ENCODE data around the gene ATOH7.
"Not testable (repeated sequence)": the region's sequence is repeated elsewhere in the genome, so short reads cannot be mapped to it uniquely, and the experiment has no call there.

The ATOH7 gene

DNA sequence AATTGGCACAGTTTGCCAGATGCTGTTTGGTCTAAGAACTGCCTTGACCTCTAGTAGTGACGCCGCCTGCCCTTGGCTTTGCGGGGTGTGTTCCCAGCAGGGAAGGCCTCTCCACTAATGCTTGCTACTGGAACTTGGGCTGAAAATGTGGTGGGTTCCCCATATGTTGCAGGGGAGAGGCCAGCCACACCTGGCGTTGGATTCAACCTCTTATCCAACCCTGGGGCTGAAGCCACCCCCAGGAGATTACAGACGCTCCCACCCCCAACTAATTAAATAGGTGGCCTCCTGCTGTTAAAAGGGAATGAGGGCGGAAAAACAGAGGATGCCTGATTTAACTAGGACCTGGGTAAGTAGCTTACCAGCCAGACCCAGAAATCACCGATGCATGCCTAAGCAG lies 19.2 kb upstream of the ATOH7 start:
- FAIRE-seq (no peak), DNase-seq (ENCODE audit: insufficient read length, low spot score) (no peak)
- no peak for TF ChIP-seq POLR2A (IDR thresholded peaks at IDR 0.05; ENCODE audit: low read depth, low read length)

DNA sequence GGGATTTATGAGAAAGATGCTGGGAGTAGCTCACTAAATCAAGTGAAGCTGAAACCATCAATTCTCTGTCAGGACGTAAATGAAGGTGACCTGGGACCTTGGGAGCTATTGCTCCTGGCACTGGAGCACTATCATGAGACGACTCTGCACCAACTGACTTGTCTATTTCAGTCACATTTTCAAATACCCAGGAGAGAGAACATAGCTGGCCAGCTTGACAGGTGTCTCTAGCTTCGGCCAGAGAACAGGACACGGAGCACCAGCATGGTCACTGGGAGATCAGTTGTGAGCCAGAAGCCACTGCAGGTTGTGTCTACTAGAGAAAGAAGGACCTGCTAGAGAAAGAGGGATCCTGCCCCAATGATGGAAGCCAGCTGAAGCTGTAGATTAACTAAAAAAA lies 17.4 kb upstream of the ATOH7 start:
- DNase-seq (ENCODE audit: insufficient read length, low spot score), result no peak
- no peak for TF ChIP-seq POLR2A (IDR thresholded peaks at IDR 0.05; ENCODE audit: low read depth, low read length)
- FAIRE-seq, result no peak

DNA sequence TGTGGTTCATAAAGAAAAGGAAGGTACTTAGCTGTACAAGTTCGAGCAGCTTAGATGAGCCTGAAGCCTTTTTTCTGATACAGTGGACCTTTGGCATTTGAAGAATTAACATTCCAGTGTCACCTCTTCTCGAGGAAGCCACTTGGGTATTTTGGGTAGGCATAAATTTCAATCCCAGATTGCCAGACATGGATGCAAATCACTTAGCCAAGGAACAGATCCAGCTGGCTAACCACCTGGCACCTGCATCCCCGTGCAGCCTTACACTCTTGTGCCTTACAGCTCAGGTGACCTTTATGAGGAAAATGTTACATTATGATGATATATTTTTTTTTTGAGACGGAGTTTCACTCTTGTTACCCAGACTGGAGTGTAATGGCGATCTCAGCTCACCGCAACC lies 16.0 kb upstream of the ATOH7 start:
- no peak for FAIRE-seq
- TF ChIP-seq POLR2A (IDR thresholded peaks at IDR 0.05; ENCODE audit: low read depth, low read length), result no peak
- no peak for DNase-seq (ENCODE audit: insufficient read length, low spot score)

GRCh38 chr10:68246397-68246796 lies 14.5 kb upstream of the ATOH7 start:
- DNase-seq (ENCODE audit: insufficient read length, low spot score); FAIRE-seq: not testable (repeated sequence)

GRCh38 chr10:68242051-68242450 lies 10.1 kb upstream of the ATOH7 start:
- DNase-seq (ENCODE audit: insufficient read length, low spot score), result no peak
- TF ChIP-seq POLR2A (IDR thresholded peaks at IDR 0.05; ENCODE audit: low read depth, low read length), result no peak
- no peak for FAIRE-seq

DNA sequence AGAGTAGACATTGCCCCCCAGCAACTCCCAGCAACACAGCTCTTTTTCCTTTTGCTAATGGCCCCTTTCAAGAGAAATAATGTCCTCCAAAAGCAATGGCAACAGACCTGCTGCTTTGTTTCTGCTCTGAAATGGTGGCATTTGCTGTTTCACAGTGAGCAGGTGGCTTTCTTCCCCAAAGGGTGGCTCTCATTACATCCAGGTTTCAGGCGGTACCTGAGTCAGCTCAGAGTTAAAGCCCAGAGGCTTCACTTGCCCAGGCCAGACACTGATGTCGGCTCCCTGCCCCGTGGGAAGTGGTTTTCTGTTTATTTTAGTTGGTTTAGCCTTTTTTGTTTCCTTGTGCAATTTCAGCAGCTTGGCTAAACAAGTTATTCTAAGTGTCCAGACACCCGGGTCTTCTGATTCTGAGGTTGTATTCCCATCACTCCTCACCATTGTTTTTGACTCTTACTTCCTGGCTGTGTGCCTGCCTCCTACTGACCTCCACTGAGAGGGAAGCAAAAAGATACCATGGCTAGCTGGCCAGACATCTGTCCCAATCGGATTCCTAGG lies 7.8 kb upstream of the ATOH7 start:
- FAIRE-seq, result no peak
- DNase-seq (ENCODE audit: insufficient read length, low spot score), result no peak
- no peak for TF ChIP-seq POLR2A (IDR thresholded peaks at IDR 0.05; ENCODE audit: low read depth, low read length)

GRCh38 chr10:68239069-68239468 lies 7.2 kb upstream of the ATOH7 start:
- FAIRE-seq (no peak), DNase-seq (ENCODE audit: insufficient read length, low spot score) (no peak)
- TF ChIP-seq POLR2A (IDR thresholded peaks at IDR 0.05; ENCODE audit: low read depth, low read length), result no peak

- no peak for FAIRE-seq
- no peak for DNase-seq (ENCODE audit: insufficient read length, low spot score)
- TF ChIP-seq POLR2A (IDR thresholded peaks at IDR 0.05; ENCODE audit: low read depth, low read length), result no peak
Observed at GRCh38 chr10:68238371-68238770, 6.5 kb upstream of the ATOH7 start.

- FAIRE-seq, result no peak
- no peak for TF ChIP-seq POLR2A (IDR thresholded peaks at IDR 0.05; ENCODE audit: low read depth, low read length)
Observed at GRCh38 chr10:68237173-68237572, 5.3 kb upstream of the ATOH7 start.

DNA sequence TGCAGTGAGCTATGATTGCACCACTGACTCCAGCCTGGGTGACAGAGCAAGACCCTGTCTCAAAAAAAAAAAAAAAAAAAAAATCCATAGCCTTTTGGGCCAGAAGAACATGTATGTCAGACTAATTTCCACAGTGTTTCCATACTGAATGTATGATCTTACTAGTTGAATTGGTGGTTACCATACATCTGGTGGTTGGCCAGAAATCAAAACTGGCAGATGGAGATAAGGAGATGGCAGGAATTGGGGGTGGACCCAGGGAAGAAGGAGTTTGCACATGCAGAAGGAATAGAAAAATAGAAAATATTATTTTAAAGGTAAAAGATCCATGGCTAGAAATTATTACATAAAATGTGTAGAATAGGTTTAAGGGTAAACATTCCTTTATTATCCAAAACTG lies 3.7 kb upstream of the ATOH7 start:
- TF ChIP-seq POLR2A (IDR thresholded peaks at IDR 0.05; ENCODE audit: low read depth, low read length), result no peak
- DNase-seq (ENCODE audit: insufficient read length, low spot score) (no peak), FAIRE-seq (no peak)

More at GRCh38 chr10:68237173-68237572, 5.3 kb upstream of the ATOH7 start:
- no peak for DNase-seq (ENCODE audit: insufficient read length, low spot score)

DNA sequence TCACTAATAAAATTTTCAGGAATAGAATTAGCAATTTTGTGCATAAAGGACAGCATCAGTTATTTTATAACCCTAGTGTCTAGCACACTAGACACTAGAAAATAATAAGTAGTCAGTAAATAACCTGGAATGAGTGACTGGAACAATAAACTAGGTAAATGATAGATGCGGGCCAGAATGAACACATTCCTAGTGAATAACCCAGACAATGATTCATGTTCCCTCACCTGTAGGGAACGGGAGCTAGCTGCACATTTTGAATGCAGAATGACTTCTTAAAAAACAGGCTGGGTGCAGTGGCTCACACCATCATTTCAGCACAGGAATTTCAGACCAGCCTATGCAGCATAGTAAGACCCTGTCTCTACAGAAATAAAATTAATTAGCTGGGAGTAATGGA lies 3.2 kb upstream of the ATOH7 start:
- no peak for TF ChIP-seq POLR2A (IDR thresholded peaks at IDR 0.05; ENCODE audit: low read depth, low read length)

DNA sequence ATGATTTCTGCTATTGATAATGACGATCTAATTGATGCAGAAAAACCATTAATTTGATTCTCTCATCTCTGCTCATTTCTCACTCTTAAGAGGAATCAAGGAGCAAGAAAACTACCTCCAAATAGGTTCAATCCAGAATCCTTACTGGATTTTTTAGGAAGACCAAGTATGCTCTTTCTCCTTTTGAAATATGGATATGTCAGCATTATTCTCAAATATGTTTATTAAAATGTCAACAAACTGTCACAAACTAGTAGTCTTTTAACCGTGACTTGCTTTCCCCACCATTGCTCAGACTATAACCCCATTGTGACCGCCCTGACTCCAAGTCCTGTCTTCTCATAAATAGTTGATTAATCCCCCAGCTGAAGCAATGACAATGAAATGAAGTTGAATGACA lies 1.1 kb upstream of the ATOH7 start:
- no peak for FAIRE-seq
- no peak for DNase-seq (ENCODE audit: insufficient read length, low spot score)
- no peak for TF ChIP-seq POLR2A (IDR thresholded peaks at IDR 0.05; ENCODE audit: low read depth, low read length)

More for the DNA sequence above, 3.2 kb upstream of the ATOH7 start:
- no peak for DNase-seq (ENCODE audit: insufficient read length, low spot score)
- FAIRE-seq, result no peak

DNA sequence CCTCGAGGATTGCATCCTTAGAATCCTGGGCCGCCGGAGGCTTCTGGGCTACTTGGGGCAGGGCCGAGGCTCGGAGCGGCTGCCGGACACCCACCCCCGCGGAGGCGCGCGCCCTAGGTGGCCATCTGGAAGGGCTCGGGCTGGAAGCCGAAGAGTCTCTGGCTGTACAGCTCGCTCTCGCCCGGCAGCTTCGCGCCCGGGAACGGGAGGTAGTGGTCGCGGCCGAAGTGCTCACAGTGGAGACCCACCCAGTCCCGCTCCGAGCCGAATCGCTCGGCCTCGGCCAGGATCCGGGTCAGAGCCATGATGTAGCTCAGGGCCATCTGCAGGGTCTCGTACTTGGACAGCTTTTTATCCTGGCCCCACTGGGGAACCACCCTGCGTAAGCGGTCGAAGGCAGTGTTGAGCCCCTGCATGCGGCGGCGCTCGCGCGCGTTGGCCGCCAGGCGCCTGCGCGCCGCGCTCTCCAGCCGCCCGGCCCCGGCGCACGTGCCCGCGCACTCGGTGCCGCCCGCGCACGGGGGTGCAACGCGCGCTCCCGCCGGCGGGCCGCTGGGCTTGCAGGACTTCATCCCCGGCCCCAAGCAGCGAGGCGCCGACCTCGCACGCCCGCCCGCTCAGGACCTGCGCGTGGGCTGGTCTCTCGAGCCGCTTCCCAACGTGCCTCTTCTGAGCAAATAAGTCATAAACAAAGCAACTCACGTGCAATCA lies 652 bp downstream of the ATOH7 start:
- peak; percentile 61 for FAIRE-seq
- TF ChIP-seq POLR2A (IDR thresholded peaks at IDR 0.05; ENCODE audit: low read depth, low read length), result peak; percentile 54
- peak; percentile 97 for DNase-seq (ENCODE audit: insufficient read length, low spot score)

GRCh38 chr10:68230268-68230667 lies 1.6 kb downstream of the ATOH7 start:
- DNase-seq (ENCODE audit: insufficient read length, low spot score) (no peak), FAIRE-seq (no peak)
- TF ChIP-seq POLR2A (IDR thresholded peaks at IDR 0.05; ENCODE audit: low read depth, low read length), result no peak

GRCh38 chr10:68224810-68225209 lies 7.1 kb downstream of the ATOH7 start:
- FAIRE-seq (peak; percentile 80), DNase-seq (ENCODE audit: insufficient read length, low spot score) (no peak)
- TF ChIP-seq POLR2A (IDR thresholded peaks at IDR 0.05; ENCODE audit: low read depth, low read length), result no peak
